Adrenal gland (tissue), 12 donors: ENCODE results near the gene NYAP2. TPM values are rescaled to one million over a fixed set of nuclear protein-coding genes. Genes with fewer than 3 reads are reported as not detected.

ENCODE experiments used
- DNase-seq, 7 donors: peaks; one replicate each; pipeline ENCODE4 v3.0.0-alpha.2; 2019 to 2020
- H3K27ac ChIP-seq, 5 donors: fragments of 200-600 bp; sonication (generic) in 4 of 5; 1 replicate in 3 of 5; 2 replicates in 2 of 5; pipeline versions ENCODE4 v1.5.1 to v1.8.0; 2016 to 2020; ENCODE audit warnings: mild to moderate bottlenecking in 1 of 5
- H3K27me3 ChIP-seq: fragments of 200-600 bp; 2 replicates; pipeline ENCODE4 v1.8.0; 2021
- H3K36me3 ChIP-seq, 2 donors: fragments of 200-600 bp; replicated peaks in 1 of 2; 1 replicate in 1 of 2; 2 replicates in 1 of 2; pipeline versions ENCODE4 v1.5.1 to v1.8.0; 2018 to 2022
- H3K4me1 ChIP-seq, 2 donors: fragments of 200-600 bp; replicated peaks in 1 of 2; 1 replicate in 1 of 2; 2 replicates in 1 of 2; pipeline versions ENCODE4 v1.5.1 to v1.8.0; 2018 to 2021
- H3K4me3 ChIP-seq, 4 donors: fragments of 200-600 bp; sonication (generic) in 3 of 4; one replicate each; pipeline ENCODE4 v1.5.1; 2016 to 2018
- H3K9me3 ChIP-seq, 3 donors: fragments of 200-600 bp; sonication (generic) in 1 of 3; replicated peaks in 1 of 3; 1 replicate in 2 of 3; 2 replicates in 1 of 3; pipeline versions ENCODE4 v1.5.1 to v1.8.0; 2016 to 2021
- CTCF ChIP-seq, 6 experiments: fragments of 450-650 bp in 4 of 6; fragments of 200-600 bp in 2 of 6; sonication (generic) in 1 of 6; IDR thresholded peaks; 1 replicate in 5 of 6; 2 replicates in 1 of 6; pipeline versions ENCODE4 v1.5.1 to v1.8.0; 2016 to 2021; ENCODE audit warnings: antibody characterized with exemption in 6 of 6, mild to moderate bottlenecking in 2 of 6, moderate library complexity in 1 of 6
- POLR2A ChIP-seq, 2 donors: fragments of 450-650 bp; IDR thresholded peaks; one replicate each; pipeline ENCODE4 v1.6.1; 2017; ENCODE audit warnings: antibody characterized with exemption in 2 of 2, mild to moderate bottlenecking in 2 of 2, moderate library complexity in 1 of 2
- WGBS, 4 donors: extraction: QIAGEN DNeasy Blood & Tissue Kit in 2 of 4; methylation state at CpG; one replicate each; pipeline versions ENCODE4 v1.1.5 to v1.1.7; 2013 to 2017; 5-methylcytosine and 5-hydroxymethylcytosine counted together
- intact Hi-C, 2 donors: fragments of 100-400 bp; cut with DNase I; formaldehyde crosslinking; loops; one replicate each; pipeline versions ENCODE4 v1.14.1 to v1.15.0; 2022 to 2023
- polyA plus RNA-seq, 3 donors: library from polyadenylated mRNA; stranded (reverse); fragments of 200-250 nt in 2 of 3; fragments of 350-450 nt in 1 of 3; fragmentation: Illumina TruSeq in 1 of 3; extraction: RNeasy Lipid Tissue Mini Kit (QIAGEN cat#74804) in 1 of 3; gene quantifications; one replicate each; pipeline ENCODE4 v1.2.3, GENCODE V29; 2013 to 2014
- total RNA-seq, 9 donors: library from RNA; depleted of rRNA in 4 of 9; stranded (reverse); fragments of >200 nt in 4 of 9; fragments of 120-200 nt in 1 of 9; fragmentation: NEBNext Ultra II Directional in 1 of 9; extraction: Animal tissue kit (Norgen Biotek cat#: 25700) in 1 of 9; gene quantifications; one replicate each; pipeline versions ENCODE4 v1.1.0 to v1.2.4, GENCODE V29; 2013 to 2023
- donor health status: healthy with polysubstance abuse.
- donor health status: Bipolar disorder and iron deficiency.
- donor health status: DM: yes; HTN: yes; CAD: no.
- donor health status: DM: no; HTN: no; CAD: no.
- donor health status: DM: no; HTN: no; CAD: no.
- donor health status: DM: yes; HTN: yes; CAD: no.

Gene NYAP2
- total and polyA plus RNA-seq, 12 donors: under 0.01 to 0.67 (median 0.11) TPM; not detected in 3

GRCh38 chr2:225616372-225616771 is 216.9 kb downstream of the NYAP2 start:
- no peak for DNase-seq
- intact Hi-C loops: no loop called here
- no peaks in the 10 kb centered on the region for H3K27me3 ChIP-seq
- no peak overlapping the region for H3K27ac ChIP-seq
- TF ChIP-seq CTCF (IDR thresholded peaks at IDR 0.05) (no peak), POLR2A (IDR thresholded peaks at IDR 0.05) (no peak)
- H3K4me1 ChIP-seq: no peaks in the 10 kb centered on the region
- H3K36me3 ChIP-seq: no peaks in the 10 kb centered on the region
- 81 to 87% (median 85%) methylated on average over 4 of the region's 4 CpGs for WGBS, 4 donors
- no peak overlapping the region for H3K4me3 ChIP-seq
- no peaks in the 10 kb centered on the region for H3K9me3 ChIP-seq

DNA sequence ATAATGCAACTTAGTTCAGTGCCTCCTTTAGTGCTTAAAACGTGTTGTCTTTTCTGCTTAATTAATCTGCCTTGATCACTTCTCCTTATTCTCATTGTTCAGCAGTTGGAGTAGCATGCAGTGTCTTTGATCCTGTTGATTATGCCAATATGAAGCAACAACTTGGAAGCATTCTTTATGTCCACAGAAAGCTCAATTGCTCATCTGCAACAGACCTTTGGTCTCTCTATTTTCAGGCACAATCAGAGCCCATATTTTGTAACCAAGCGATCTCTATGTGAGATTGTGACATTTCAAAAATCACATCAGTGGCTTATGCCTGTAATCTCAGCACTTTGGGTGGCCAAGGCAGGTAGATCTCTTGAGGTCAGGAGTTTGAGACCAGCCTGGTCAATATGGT is 217.3 kb downstream of the NYAP2 start:
- TF ChIP-seq CTCF (IDR thresholded peaks at IDR 0.05) (no peak), POLR2A (IDR thresholded peaks at IDR 0.05) (no peak)
- WGBS, 4 donors: 65 to 72% (median 68%) methylated on average over 2 of the region's 2 CpGs
- intact Hi-C loops: no loop called here

DNA sequence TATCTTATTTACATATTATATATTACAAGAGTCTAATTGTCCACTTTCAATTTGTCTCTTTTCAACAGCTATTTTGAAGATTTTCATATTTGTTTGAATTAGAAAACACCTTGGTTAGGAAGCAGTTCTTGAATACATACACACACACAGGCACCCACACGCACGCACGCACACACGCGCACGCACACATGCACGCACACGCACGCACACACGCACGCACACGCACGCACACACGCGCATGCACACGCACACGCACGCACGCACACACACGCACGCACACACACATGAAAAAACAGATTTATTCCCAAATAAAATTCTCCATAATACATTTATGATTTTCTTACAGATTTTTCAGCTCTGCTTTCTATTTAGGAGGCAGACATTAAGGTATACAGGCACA is 220.7 kb downstream of the NYAP2 start:
- 81 to 83% (median 82%) methylated on average over 21 of the region's 21 CpGs for WGBS, 4 donors
- intact Hi-C loops: no loop called here
- Histone ChIP-seq H3K4me3 (no peak overlapping the region), H3K27me3 (no peaks in the 10 kb centered on the region), H3K9me3 (no peaks in the 10 kb centered on the region), H3K36me3 (no peaks in the 10 kb centered on the region), H3K4me1 (no peaks in the 10 kb centered on the region), H3K27ac (no peak overlapping the region)
- no peak for TF ChIP-seq POLR2A (IDR thresholded peaks at IDR 0.05)
- TF ChIP-seq CTCF (IDR thresholded peaks at IDR 0.05): no peak
- DNase-seq: no peak

More for the DNA sequence above, 217.3 kb downstream of the NYAP2 start:
- Histone ChIP-seq H3K36me3 (no peaks in the 10 kb centered on the region), H3K27me3 (no peaks in the 10 kb centered on the region), H3K9me3 (no peaks in the 10 kb centered on the region), H3K4me1 (no peaks in the 10 kb centered on the region), H3K4me3 (no peak overlapping the region), H3K27ac (no peak overlapping the region)
- no peak for DNase-seq

GRCh38 chr2:225630824-225631533 is 231.5 kb downstream of the NYAP2 start:
- intact Hi-C loops: no loop called here
- 86 to 93% (median 92%) methylated on average over 4 of the region's 4 CpGs for WGBS, 4 donors
- Histone ChIP-seq H3K9me3 (no peaks in the 10 kb centered on the region), H3K27ac (no peak overlapping the region), H3K36me3 (no peaks in the 10 kb centered on the region), H3K4me1 (no peaks in the 10 kb centered on the region), H3K4me3 (no peak overlapping the region), H3K27me3 (no peaks in the 10 kb centered on the region)
- TF ChIP-seq POLR2A (IDR thresholded peaks at IDR 0.05): no peak
- TF ChIP-seq CTCF (IDR thresholded peaks at IDR 0.05): no peak
- DNase-seq: no peak
